GF-D8 (cell line): ENCODE data around the gene ZMAT3.
"Not testable (repeated sequence)": the region's sequence is repeated elsewhere in the genome, so short reads cannot be mapped to it uniquely, and the experiment has no call there.

Source experiments
- DNase-seq: peaks from one replicate; lab custom pipeline; 2025; lab: John Stamatoyannopoulos, UW

ZMAT3 gene

GRCh38 chr3:179068779-179069530, 2.7 kb downstream of the ZMAT3 start:
- no peak for DNase-seq

- DNase-seq: no peak
Observed at GRCh38 chr3:179067839-179068238, 3.8 kb downstream of the ZMAT3 start.

GRCh38 chr3:179067291-179067690, 4.3 kb downstream of the ZMAT3 start:
- no peak for DNase-seq

- DNase-seq: no peak
Observed at GRCh38 chr3:179063945-179064560, 7.6 kb downstream of the ZMAT3 start.

GRCh38 chr3:179056326-179056725, 15.3 kb downstream of the ZMAT3 start:
- no peak for DNase-seq

- DNase-seq: not testable (repeated sequence)
Observed at GRCh38 chr3:179054565-179054964, 17.0 kb downstream of the ZMAT3 start.

GRCh38 chr3:179046497-179047353, 24.9 kb downstream of the ZMAT3 start:
- no peak for DNase-seq

GRCh38 chr3:179045719-179046402, 25.7 kb downstream of the ZMAT3 start:
- no peak for DNase-seq

- not testable (repeated sequence) for DNase-seq
Observed at GRCh38 chr3:179038899-179039251, 32.7 kb downstream of the ZMAT3 start.

GRCh38 chr3:179038216-179038898, 33.3 kb downstream of the ZMAT3 start:
- no peak for DNase-seq

GRCh38 chr3:179037351-179037750, 34.3 kb downstream of the ZMAT3 start:
- no peak for DNase-seq

GRCh38 chr3:179036626-179037300, 34.8 kb downstream of the ZMAT3 start:
- DNase-seq: no peak

GRCh38 chr3:179036226-179036625, 35.4 kb downstream of the ZMAT3 start:
- no peak for DNase-seq

- no peak for DNase-seq
Observed at GRCh38 chr3:179035232-179035631, 36.4 kb downstream of the ZMAT3 start.

GRCh38 chr3:179033304-179033657, 38.3 kb downstream of the ZMAT3 start:
- DNase-seq: not testable (repeated sequence)

GRCh38 chr3:179032454-179033303, 38.9 kb downstream of the ZMAT3 start:
- DNase-seq: not testable (repeated sequence)

GRCh38 chr3:179029096-179029495, 42.5 kb downstream of the ZMAT3 start:
- no peak for DNase-seq

GRCh38 chr3:179028408-179028807, 43.2 kb downstream of the ZMAT3 start:
- DNase-seq: no peak

- DNase-seq: no peak
Observed at GRCh38 chr3:179027326-179027900, 44.2 kb downstream of the ZMAT3 start.

GRCh38 chr3:179026636-179027035, 45.0 kb downstream of the ZMAT3 start:
- DNase-seq: no peak
